Measurements from ENCODE around the gene TNFSF18. TPM values are rescaled to one million over a fixed set of nuclear protein-coding genes. Genes with fewer than 3 reads are reported as not detected.

The TNFSF18 gene
- polyA plus RNA-seq, 1 donor from 2014 or later: not detected

- H3K27me3 ChIP-seq (ENCODE audit: insufficient read depth, low read depth, low read length): no peaks in the 10 kb centered on the region
- no peaks in the 10 kb centered on the region for H3K9me3 ChIP-seq (ENCODE audit: low read length)
Measured at GRCh38 chr1:173024543-173024942, 26.2 kb downstream of the TNFSF18 start.

GRCh38 chr1:173023343-173023742, 27.4 kb downstream of the TNFSF18 start:
- Histone ChIP-seq H3K27ac (ENCODE audit: low read length) (no peak overlapping the region), H3K9ac (ENCODE audit: low read length) (no peak overlapping the region), H2AFZ (ENCODE audit: low read depth, low read length) (no peak overlapping the region), H4K20me1 (ENCODE audit: insufficient read depth) (no peaks in the 10 kb centered on the region), H3K36me3 (ENCODE audit: insufficient read depth, low read length) (no peaks in the 10 kb centered on the region), H3K27me3 (ENCODE audit: insufficient read depth, low read depth, low read length) (no peaks in the 10 kb centered on the region), H3K79me2 (replicated peaks; ENCODE audit: insufficient read depth, low read length) (no peaks in the 10 kb centered on the region), H3K9me2 (ENCODE audit: insufficient read depth, low read length) (no peaks in the 10 kb centered on the region), H3K4me2 (ENCODE audit: low read length) (no peak overlapping the region), H3K9me3 (ENCODE audit: low read length) (no peaks in the 10 kb centered on the region), H3F3A (ENCODE audit: insufficient read depth, low read length, poor library complexity, severe bottlenecking) (no peaks in the 10 kb centered on the region), H3K4me3 (ENCODE audit: low read length) (no peak overlapping the region)
- TF ChIP-seq MXI1 (conservative IDR thresholded peaks at IDR 0.05; ENCODE audit: poor library complexity, severe bottlenecking) (no peak), EZH2 (IDR thresholded peaks at IDR 0.05; ENCODE audit: borderline replicate concordance, insufficient read depth, low read length, poor library complexity, severe bottlenecking) (no peak), REST (IDR thresholded peaks at IDR 0.05; ENCODE audit: borderline replicate concordance) (no peak), SMC3 (conservative IDR thresholded peaks at IDR 0.05; ENCODE audit: poor library complexity) (no peak), EP300 (conservative IDR thresholded peaks at IDR 0.05; ENCODE audit: poor library complexity, severe bottlenecking) (no peak), POLR2AphosphoS5 (IDR thresholded peaks at IDR 0.05) (no peak)

More at GRCh38 chr1:173024543-173024942, 26.2 kb downstream of the TNFSF18 start:
- H4K20me1 ChIP-seq (ENCODE audit: insufficient read depth): no peaks in the 10 kb centered on the region
- no peaks in the 10 kb centered on the region for H3F3A ChIP-seq (ENCODE audit: insufficient read depth, low read length, poor library complexity, severe bottlenecking)
- H3K36me3 ChIP-seq (ENCODE audit: insufficient read depth, low read length): no peaks in the 10 kb centered on the region
- no peak overlapping the region for H3K4me2 ChIP-seq (ENCODE audit: low read length)
- no peak overlapping the region for H2AFZ ChIP-seq (ENCODE audit: low read depth, low read length)
- no peaks in the 10 kb centered on the region for H3K9me2 ChIP-seq (ENCODE audit: insufficient read depth, low read length)
- TF ChIP-seq POLR2AphosphoS5 (IDR thresholded peaks at IDR 0.05) (no peak), TAF1 (IDR thresholded peaks at IDR 0.05; ENCODE audit: low read depth) (no peak), EP300 (conservative IDR thresholded peaks at IDR 0.05; ENCODE audit: poor library complexity, severe bottlenecking) (no peak), SMC3 (conservative IDR thresholded peaks at IDR 0.05; ENCODE audit: poor library complexity) (no peak), CTCF (IDR thresholded peaks at IDR 0.05; ENCODE audit: poor library complexity, severe bottlenecking) (no peak), RAD21 (conservative IDR thresholded peaks at IDR 0.05) (no peak), EZH2 (IDR thresholded peaks at IDR 0.05; ENCODE audit: borderline replicate concordance, insufficient read depth, low read length, poor library complexity, severe bottlenecking) (no peak), MXI1 (conservative IDR thresholded peaks at IDR 0.05; ENCODE audit: poor library complexity, severe bottlenecking) (no peak), REST (IDR thresholded peaks at IDR 0.05; ENCODE audit: borderline replicate concordance) (no peak)
- H3K9ac ChIP-seq (ENCODE audit: low read length): no peak overlapping the region
- H3K4me3 ChIP-seq (ENCODE audit: low read length): no peak overlapping the region
- H3K27ac ChIP-seq (ENCODE audit: low read length): no peak overlapping the region
- H3K79me2 ChIP-seq (replicated peaks; ENCODE audit: insufficient read depth, low read length): no peaks in the 10 kb centered on the region

All from neural cell (in vitro differentiated cells).